ENCODE results near the gene TRIM65. TPM values are rescaled to one million over a fixed set of nuclear protein-coding genes. Genes with fewer than 3 reads are reported as not detected.

TRIM65 gene, protein sequence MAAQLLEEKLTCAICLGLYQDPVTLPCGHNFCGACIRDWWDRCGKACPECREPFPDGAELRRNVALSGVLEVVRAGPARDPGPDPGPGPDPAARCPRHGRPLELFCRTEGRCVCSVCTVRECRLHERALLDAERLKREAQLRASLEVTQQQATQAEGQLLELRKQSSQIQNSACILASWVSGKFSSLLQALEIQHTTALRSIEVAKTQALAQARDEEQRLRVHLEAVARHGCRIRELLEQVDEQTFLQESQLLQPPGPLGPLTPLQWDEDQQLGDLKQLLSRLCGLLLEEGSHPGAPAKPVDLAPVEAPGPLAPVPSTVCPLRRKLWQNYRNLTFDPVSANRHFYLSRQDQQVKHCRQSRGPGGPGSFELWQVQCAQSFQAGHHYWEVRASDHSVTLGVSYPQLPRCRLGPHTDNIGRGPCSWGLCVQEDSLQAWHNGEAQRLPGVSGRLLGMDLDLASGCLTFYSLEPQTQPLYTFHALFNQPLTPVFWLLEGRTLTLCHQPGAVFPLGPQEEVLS
- total RNA-seq = 20.4 TPM

- Histone ChIP-seq H3K4me3 (ENCODE audit: low read length in 3 of 3) (peak within 1 kb of the TSS; percentile 82 to 90 (median 85)), H3K4me1 (ENCODE audit: control insufficient read depth in 3 of 3, insufficient read depth in 3 of 3, low read length in 3 of 3) (peaks cover 25 to 30% (median 27%) of the 10 kb centered on the region in 3 donors), H3K36me3 (ENCODE audit: control insufficient read depth in 3 of 3, insufficient read depth in 3 of 3, low read length in 3 of 3) (peaks cover 40 to 43% (median 42%) of the 10 kb centered on the region in 3 donors), H3K9ac (ENCODE audit: low read depth in 1 of 3, low read length in 3 of 3) (peak within 1 kb of the TSS; percentile 81 to 96 (median 92)), H3K9me3 (ENCODE audit: control insufficient read depth in 3 of 3, low read length in 3 of 3) (no peaks in the 10 kb centered on the region), H3K27me3 (ENCODE audit: control insufficient read depth in 3 of 3, insufficient read depth in 3 of 3, low read length in 3 of 3) (no peaks in the 10 kb centered on the region), H3K27ac (ENCODE audit: low read depth, low read length) (peak within 1 kb of the TSS; percentile 79)
Observed at GRCh38 chr17:75896415-75897159, at the start of gene TRIM65. TRIM65 (minus strand) TSS chr17:75896951; CDS start chr17:75896937, 14 bp downstream.

DNA sequence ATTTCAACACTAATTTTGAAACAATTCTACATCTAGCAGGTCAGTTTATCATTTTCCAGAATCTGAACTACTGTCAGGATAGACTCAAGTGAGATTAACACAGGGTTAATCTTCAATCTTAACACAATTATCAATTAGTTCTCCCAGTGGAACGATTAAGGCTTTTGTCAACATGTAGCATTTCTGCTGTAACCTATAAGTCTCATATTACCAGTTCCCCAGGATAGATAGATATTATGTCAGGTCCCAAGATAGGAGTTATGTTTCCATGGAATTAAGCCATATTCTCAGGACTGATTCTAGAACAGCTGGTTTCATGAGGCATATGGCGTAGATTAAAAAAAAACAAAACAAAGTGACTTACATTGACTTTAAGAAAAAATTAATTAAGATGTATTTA, 48.5 kb upstream of the TRIM65 start:
- Histone ChIP-seq H3K27ac (ENCODE audit: low read depth, low read length) (peak overlapping the region; percentile 39), H3K4me1 (ENCODE audit: control insufficient read depth in 3 of 3, insufficient read depth in 3 of 3, low read length in 3 of 3) (peaks cover 7 to 20% (median 12%) of the 10 kb centered on the region in 3 donors), H3K27me3 (ENCODE audit: control insufficient read depth in 3 of 3, insufficient read depth in 3 of 3, low read length in 3 of 3) (no peaks in the 10 kb centered on the region), H3K9ac (ENCODE audit: low read depth in 1 of 3, low read length in 3 of 3) (no peak overlapping the region), H3K36me3 (ENCODE audit: control insufficient read depth in 3 of 3, insufficient read depth in 3 of 3, low read length in 3 of 3) (peaks cover 28 to 38% (median 34%) of the 10 kb centered on the region in 3 donors), H3K9me3 (ENCODE audit: control insufficient read depth in 3 of 3, low read length in 3 of 3) (no peaks in the 10 kb centered on the region), H3K4me3 (ENCODE audit: low read length in 3 of 3) (no peak overlapping the region)

GRCh38 chr17:75943491-75943890, 46.7 kb upstream of the TRIM65 start:
- H3K36me3 ChIP-seq (ENCODE audit: control insufficient read depth in 3 of 3, insufficient read depth in 3 of 3, low read length in 3 of 3) = peaks cover 12 to 21% (median 20%) of the 10 kb centered on the region in 3 donors
- H3K27ac ChIP-seq (ENCODE audit: low read depth, low read length) = no peak overlapping the region
- no peaks in the 10 kb centered on the region for H3K9me3 ChIP-seq (ENCODE audit: control insufficient read depth in 3 of 3, low read length in 3 of 3)
- H3K9ac ChIP-seq (ENCODE audit: low read depth in 1 of 3, low read length in 3 of 3) = no peak overlapping the region
- no peak overlapping the region for H3K4me3 ChIP-seq (ENCODE audit: low read length in 3 of 3)
- peaks cover 7 to 21% (median 13%) of the 10 kb centered on the region in 3 donors for H3K4me1 ChIP-seq (ENCODE audit: control insufficient read depth in 3 of 3, insufficient read depth in 3 of 3, low read length in 3 of 3)
- no peaks in the 10 kb centered on the region for H3K27me3 ChIP-seq (ENCODE audit: control insufficient read depth in 3 of 3, insufficient read depth in 3 of 3, low read length in 3 of 3)

DNA sequence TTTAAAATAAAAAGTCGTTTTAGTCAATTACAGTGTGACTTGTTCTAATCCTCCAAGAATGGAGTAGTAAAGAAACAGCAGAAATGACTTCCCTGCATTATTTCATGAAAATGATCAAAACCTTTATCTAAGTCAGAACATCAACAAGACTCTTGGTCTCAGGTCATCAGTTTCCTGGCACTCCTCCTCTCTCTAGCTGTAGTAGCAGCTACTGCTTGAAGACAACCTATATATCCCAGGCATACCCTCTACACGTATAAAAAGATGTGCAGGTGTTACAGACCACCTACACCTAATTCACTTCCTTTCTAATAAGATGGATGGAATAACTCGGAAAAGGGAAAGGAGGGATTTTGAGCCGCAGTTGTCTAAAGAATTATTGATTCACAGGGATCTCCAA, 45.7 kb upstream of the TRIM65 start:
- peaks cover 5 to 12% (median 11%) of the 10 kb centered on the region in 3 donors for H3K36me3 ChIP-seq (ENCODE audit: control insufficient read depth in 3 of 3, insufficient read depth in 3 of 3, low read length in 3 of 3)
- H3K9me3 ChIP-seq (ENCODE audit: control insufficient read depth in 3 of 3, low read length in 3 of 3) = no peaks in the 10 kb centered on the region
- peaks cover 7 to 21% (median 13%) of the 10 kb centered on the region in 3 donors for H3K4me1 ChIP-seq (ENCODE audit: control insufficient read depth in 3 of 3, insufficient read depth in 3 of 3, low read length in 3 of 3)
- H3K27me3 ChIP-seq (ENCODE audit: control insufficient read depth in 3 of 3, insufficient read depth in 3 of 3, low read length in 3 of 3) = no peaks in the 10 kb centered on the region
- H3K9ac ChIP-seq (ENCODE audit: low read depth in 1 of 3, low read length in 3 of 3) = no peak overlapping the region
- no peak overlapping the region for H3K27ac ChIP-seq (ENCODE audit: low read depth, low read length)
- no peak overlapping the region for H3K4me3 ChIP-seq (ENCODE audit: low read length in 3 of 3)

DNA sequence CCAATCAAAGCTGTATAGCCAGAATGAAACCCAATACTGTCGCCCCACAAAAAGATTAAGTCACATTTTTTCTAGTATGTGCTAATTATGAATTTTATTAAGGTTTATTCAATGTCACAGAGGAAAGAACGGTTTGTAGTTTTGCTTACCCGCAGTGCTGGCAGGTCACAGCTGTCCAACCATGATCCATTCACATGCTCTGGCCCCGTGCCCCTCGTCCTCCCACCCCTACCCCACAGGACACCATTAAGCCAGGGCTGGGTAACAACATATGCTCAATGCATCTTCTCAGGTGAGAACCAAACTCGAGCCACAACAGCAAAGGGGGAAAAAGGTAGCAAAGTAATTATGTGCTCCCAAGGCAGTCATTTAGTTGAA, 44.7 kb upstream of the TRIM65 start:
- H3K9ac ChIP-seq (ENCODE audit: low read depth in 1 of 3, low read length in 3 of 3) = peak overlapping the region; percentile 40 to 91 (median 57)
- no peak overlapping the region for H3K27ac ChIP-seq (ENCODE audit: low read depth, low read length)
- no peaks in the 10 kb centered on the region for H3K27me3 ChIP-seq (ENCODE audit: control insufficient read depth in 3 of 3, insufficient read depth in 3 of 3, low read length in 3 of 3)
- no peaks in the 10 kb centered on the region for H3K9me3 ChIP-seq (ENCODE audit: control insufficient read depth in 3 of 3, low read length in 3 of 3)
- H3K4me1 ChIP-seq (ENCODE audit: control insufficient read depth in 3 of 3, insufficient read depth in 3 of 3, low read length in 3 of 3) = peaks cover 7 to 21% (median 13%) of the 10 kb centered on the region in 3 donors
- H3K36me3 ChIP-seq (ENCODE audit: control insufficient read depth in 3 of 3, insufficient read depth in 3 of 3, low read length in 3 of 3) = peaks cover 0 to 6% (median under 1%) of the 10 kb centered on the region in 3 donors
- H3K4me3 ChIP-seq (ENCODE audit: low read length in 3 of 3) = peak overlapping the region; percentile 69 to 91 (median 83)

DNA sequence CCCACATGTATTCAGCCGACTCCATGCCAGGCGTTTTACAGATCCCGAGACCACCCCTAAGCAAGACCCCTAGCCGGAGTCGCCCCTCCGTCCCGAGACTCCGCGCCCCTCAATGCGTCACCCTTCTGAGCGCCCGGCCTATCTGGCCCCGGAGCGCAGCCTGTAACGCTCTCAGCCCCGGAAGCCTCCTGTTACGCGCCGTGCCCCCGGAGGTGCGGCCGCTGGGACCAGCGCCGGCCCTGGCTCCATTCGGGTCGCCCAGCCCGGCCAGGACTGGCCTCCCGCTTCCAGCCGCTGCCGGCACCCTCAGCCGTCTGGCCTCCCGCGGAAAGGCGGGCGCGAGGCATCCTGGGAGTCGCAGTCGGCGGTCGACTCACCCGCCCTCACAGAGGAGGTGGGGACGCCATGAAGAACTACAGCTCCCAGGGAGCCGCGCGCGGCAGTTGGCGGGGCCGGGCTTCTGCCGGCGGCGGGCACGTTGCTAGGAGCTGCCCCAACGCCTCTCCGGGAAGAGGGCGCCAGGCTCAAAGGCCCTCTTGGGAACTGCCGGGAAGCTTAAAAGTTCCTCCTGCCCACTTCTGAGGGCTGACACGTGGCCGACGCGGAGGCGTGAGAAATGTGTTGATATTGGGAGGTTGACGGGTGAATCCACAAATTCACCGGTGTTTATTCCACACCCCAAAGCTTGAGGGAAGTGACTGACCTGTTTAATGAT, 44.1 kb upstream of the TRIM65 start, which contains the start of gene FBF1:
Gene FBF1, minus strand, starts transcription at position 316 of the 715 bp plus-strand sequence. CDS start 2,893 bp downstream, outside the sequence.
- Histone ChIP-seq H3K4me1 (ENCODE audit: control insufficient read depth in 3 of 3, insufficient read depth in 3 of 3, low read length in 3 of 3) (peaks cover 7 to 18% (median 13%) of the 10 kb centered on the region in 3 donors), H3K36me3 (ENCODE audit: control insufficient read depth in 3 of 3, insufficient read depth in 3 of 3, low read length in 3 of 3) (peaks cover 0 to 4% (median 0%) of the 10 kb centered on the region in 3 donors), H3K4me3 (ENCODE audit: low read length in 3 of 3) (peak within 1 kb of the TSS; percentile 83 to 91 (median 88)), H3K27ac (ENCODE audit: low read depth, low read length) (peak within 1 kb of the TSS; percentile 62), H3K9ac (ENCODE audit: low read depth in 1 of 3, low read length in 3 of 3) (peak within 1 kb of the TSS; percentile 87 to 91 (median 90)), H3K9me3 (ENCODE audit: control insufficient read depth in 3 of 3, low read length in 3 of 3) (no peaks in the 10 kb centered on the region), H3K27me3 (ENCODE audit: control insufficient read depth in 3 of 3, insufficient read depth in 3 of 3, low read length in 3 of 3) (no peaks in the 10 kb centered on the region)

GRCh38 chr17:75937652-75938051, 40.9 kb upstream of the TRIM65 start:
- no peaks in the 10 kb centered on the region for H3K9me3 ChIP-seq (ENCODE audit: control insufficient read depth in 3 of 3, low read length in 3 of 3)
- H3K9ac ChIP-seq (ENCODE audit: low read depth in 1 of 3, low read length in 3 of 3) = no peak overlapping the region
- peaks cover 7 to 13% (median 12%) of the 10 kb centered on the region in 3 donors for H3K4me1 ChIP-seq (ENCODE audit: control insufficient read depth in 3 of 3, insufficient read depth in 3 of 3, low read length in 3 of 3)
- H3K36me3 ChIP-seq (ENCODE audit: control insufficient read depth in 3 of 3, insufficient read depth in 3 of 3, low read length in 3 of 3) = peaks cover 0 to under 1% (median 0%) of the 10 kb centered on the region in 3 donors
- no peak overlapping the region for H3K27ac ChIP-seq (ENCODE audit: low read depth, low read length)
- no peak overlapping the region for H3K4me3 ChIP-seq (ENCODE audit: low read length in 3 of 3)
- no peaks in the 10 kb centered on the region for H3K27me3 ChIP-seq (ENCODE audit: control insufficient read depth in 3 of 3, insufficient read depth in 3 of 3, low read length in 3 of 3)

- no peak overlapping the region for H3K4me3 ChIP-seq (ENCODE audit: low read length in 3 of 3)
- no peaks in the 10 kb centered on the region for H3K36me3 ChIP-seq (ENCODE audit: control insufficient read depth in 3 of 3, insufficient read depth in 3 of 3, low read length in 3 of 3)
- no peaks in the 10 kb centered on the region for H3K4me1 ChIP-seq (ENCODE audit: control insufficient read depth in 3 of 3, insufficient read depth in 3 of 3, low read length in 3 of 3)
- H3K9ac ChIP-seq (ENCODE audit: low read depth in 1 of 3, low read length in 3 of 3) = no peak overlapping the region
- no peaks in the 10 kb centered on the region for H3K9me3 ChIP-seq (ENCODE audit: control insufficient read depth in 3 of 3, low read length in 3 of 3)
- H3K27ac ChIP-seq (ENCODE audit: low read depth, low read length) = no peak overlapping the region
- H3K27me3 ChIP-seq (ENCODE audit: control insufficient read depth in 3 of 3, insufficient read depth in 3 of 3, low read length in 3 of 3) = no peaks in the 10 kb centered on the region
Observed at GRCh38 chr17:75933808-75934207, 37.1 kb upstream of the TRIM65 start.

DNA sequence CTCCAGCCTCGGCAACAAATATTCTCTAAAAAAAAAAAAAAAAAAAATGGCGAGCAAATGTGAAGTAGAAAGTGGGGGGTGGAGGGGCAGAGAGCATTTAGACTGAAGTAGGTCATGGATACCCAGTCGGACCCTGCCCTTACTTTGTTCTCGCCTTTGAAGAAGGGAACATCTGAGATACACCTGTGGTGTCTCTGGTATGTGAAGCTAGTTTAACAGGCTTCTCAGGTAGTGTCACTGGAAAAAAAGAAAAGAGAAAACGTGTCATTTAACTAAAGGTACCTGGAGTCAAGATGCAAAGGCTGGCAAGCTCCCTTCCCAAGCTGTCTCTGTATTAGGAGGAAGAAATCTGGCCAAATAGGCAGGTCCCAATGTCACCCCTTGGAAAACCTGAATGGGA, 36.1 kb upstream of the TRIM65 start:
- no peaks in the 10 kb centered on the region for H3K9me3 ChIP-seq (ENCODE audit: control insufficient read depth in 3 of 3, low read length in 3 of 3)

More for the DNA sequence above, 36.1 kb upstream of the TRIM65 start:
- Histone ChIP-seq H3K27ac (ENCODE audit: low read depth, low read length) (no peak overlapping the region), H3K4me3 (ENCODE audit: low read length in 3 of 3) (no peak overlapping the region), H3K36me3 (ENCODE audit: control insufficient read depth in 3 of 3, insufficient read depth in 3 of 3, low read length in 3 of 3) (no peaks in the 10 kb centered on the region), H3K9ac (ENCODE audit: low read depth in 1 of 3, low read length in 3 of 3) (no peak overlapping the region), H3K27me3 (ENCODE audit: control insufficient read depth in 3 of 3, insufficient read depth in 3 of 3, low read length in 3 of 3) (no peaks in the 10 kb centered on the region), H3K4me1 (ENCODE audit: control insufficient read depth in 3 of 3, insufficient read depth in 3 of 3, low read length in 3 of 3) (no peaks in the 10 kb centered on the region)
